Left colon (tissue), 2 donors: ENCODE results near the gene USP36. TPM values are rescaled to one million over a fixed set of nuclear protein-coding genes. Genes with fewer than 3 reads are reported as not detected.
"Not testable (repeated sequence)": the region's sequence is repeated elsewhere in the genome, so short reads cannot be mapped to it uniquely, and the experiment has no call there.

ENCODE experiments used
- ATAC-seq: fragments of 200-7000 bp; cut with Tn5 transposase; one replicate; pipeline ENCODE4 v1.9.1; 2020; ENCODE audit warnings: mild to moderate bottlenecking, moderate library complexity
- DNase-seq, 2 donors: peaks; one replicate each; pipeline ENCODE4 v3.0.0-alpha.2; 2020
- intact Hi-C, 2 donors: fragments of 100-400 bp; cut with DNase I in 1 of 2; cut with micrococcal nuclease in 1 of 2; formaldehyde crosslinking; loops; one replicate each; pipeline versions ENCODE4 v1.11.2 to v1.14.0; 2022; cut with DNase I, micrococcal nuclease
- total RNA-seq, 2 donors: library from RNA; stranded (reverse); fragmentation: NEBNext Ultra II Directional; extraction: Animal tissue kit (Norgen Biotek cat#: 25700); gene quantifications; one replicate each; pipeline ENCODE4 v1.2.1, GENCODE V29; 2021
- donor health status: DM: no; HTN: no; CAD: no.
- donor health status: DM: yes; HTN: yes; CAD: no.

Gene USP36
- total RNA-seq, 2 donors from 2014 or later = 35.7 to 45.1 TPM

- intact Hi-C loops = no loop called here
- ATAC-seq = no peak
- DNase-seq = no peak
Observed at GRCh38 chr17:78761789-78762406, 78.7 kb downstream of the USP36 start.

GRCh38 chr17:78759969-78760352 lies 80.7 kb downstream of the USP36 start:
- ATAC-seq = no peak
- intact Hi-C loops = no loop called here
- no peak for DNase-seq

GRCh38 chr17:78759203-78759968 lies 81.2 kb downstream of the USP36 start:
- intact Hi-C loops = no loop called here
- ATAC-seq = peak; percentile 49
- peak; percentile 53 to 75 for DNase-seq

DNA sequence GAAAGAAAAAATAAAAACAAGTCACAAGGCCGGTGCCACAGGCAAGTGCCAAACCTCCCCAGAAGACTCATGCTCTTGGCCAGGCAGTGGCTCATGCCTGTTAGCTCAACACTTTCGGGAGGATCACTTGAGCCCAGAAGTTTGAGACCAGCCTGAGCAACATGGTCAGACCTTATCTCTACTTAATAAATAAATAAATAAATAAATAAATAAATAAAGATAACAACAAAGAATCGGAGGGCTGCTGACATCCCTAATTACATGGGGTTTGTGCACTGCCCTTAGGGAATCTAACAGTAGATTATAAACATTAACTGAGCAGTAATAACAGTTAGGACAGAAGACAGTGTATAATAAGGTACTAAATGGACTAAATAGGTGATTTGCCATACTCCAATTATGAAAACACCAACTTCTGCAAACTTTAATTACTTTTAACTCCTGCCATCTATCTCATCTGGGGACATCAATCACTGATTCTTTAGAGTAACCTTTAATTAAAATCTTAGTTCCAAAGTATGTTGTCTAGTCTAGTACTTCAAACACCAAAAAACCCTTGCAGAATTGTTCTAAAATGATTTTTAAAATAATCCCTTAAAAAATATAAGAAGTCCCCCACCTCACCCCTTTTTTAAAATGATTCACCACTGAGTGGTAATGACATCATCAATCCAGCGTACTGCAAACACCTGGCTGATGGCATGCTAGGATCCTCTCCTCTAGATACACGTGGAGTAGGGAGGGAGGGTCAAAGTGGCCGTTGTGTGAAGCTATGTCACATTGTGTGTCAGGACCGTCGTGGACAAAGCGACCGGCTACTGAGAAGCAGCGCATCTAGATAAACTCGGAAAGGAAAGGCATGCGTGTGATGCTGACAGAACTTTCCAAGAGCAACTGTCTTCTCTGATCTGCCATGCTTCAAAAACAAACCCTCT lies 87.0 kb downstream of the USP36 start:
- intact Hi-C loops = no loop called here
- ATAC-seq = no peak
- no peak for DNase-seq

DNA sequence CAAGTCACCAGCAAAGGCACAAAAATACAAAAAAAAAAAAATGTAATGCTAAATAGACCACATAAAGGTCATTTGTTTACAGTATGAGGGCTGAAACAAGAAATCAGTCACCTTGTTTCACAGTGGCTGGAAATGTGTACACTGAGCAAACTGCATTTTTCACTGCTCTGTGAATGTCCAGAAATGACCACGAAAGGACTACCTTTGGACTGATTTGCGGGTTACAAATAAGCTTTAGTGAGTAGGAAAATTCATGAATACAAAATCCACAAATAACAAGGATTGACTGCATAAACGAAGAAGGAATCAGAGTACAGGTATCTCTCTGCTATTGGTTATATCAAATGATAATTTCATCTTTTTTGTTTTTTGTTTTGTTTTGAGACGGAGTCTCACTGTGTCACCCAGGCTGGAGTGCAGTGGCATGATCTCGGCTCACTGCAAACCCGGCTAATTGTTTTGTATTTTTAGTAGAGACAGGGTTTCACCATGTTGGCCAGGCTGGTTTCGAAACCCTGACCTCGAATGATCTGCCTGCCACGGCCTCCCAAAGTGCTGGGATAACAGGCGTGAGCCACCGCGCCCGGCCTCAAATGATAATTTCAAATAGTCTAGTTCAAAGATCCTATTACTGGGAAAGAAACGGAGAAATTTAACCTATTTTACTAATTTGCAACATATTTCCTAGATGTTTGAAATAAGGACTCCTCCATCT lies 89.0 kb downstream of the USP36 start:
- intact Hi-C loops = no loop called here
- DNase-seq (no peak), ATAC-seq (no peak)

- not testable (repeated sequence) for ATAC-seq, DNase-seq
Observed at GRCh38 chr17:78751000-78751399, 89.6 kb downstream of the USP36 start.

GRCh38 chr17:78748730-78749317 lies 91.8 kb downstream of the USP36 start:
- DNase-seq (peak; percentile 50 to 76), ATAC-seq (peak; percentile 77)
- intact Hi-C loops = no loop called here

More at GRCh38 chr17:78751000-78751399, 89.6 kb downstream of the USP36 start:
- intact Hi-C loops = not testable (repeated sequence)

- ATAC-seq = peak; percentile 25
- intact Hi-C loops = no loop called here
- no peak for DNase-seq
Observed at GRCh38 chr17:78748048-78748729, 92.4 kb downstream of the USP36 start.

DNA sequence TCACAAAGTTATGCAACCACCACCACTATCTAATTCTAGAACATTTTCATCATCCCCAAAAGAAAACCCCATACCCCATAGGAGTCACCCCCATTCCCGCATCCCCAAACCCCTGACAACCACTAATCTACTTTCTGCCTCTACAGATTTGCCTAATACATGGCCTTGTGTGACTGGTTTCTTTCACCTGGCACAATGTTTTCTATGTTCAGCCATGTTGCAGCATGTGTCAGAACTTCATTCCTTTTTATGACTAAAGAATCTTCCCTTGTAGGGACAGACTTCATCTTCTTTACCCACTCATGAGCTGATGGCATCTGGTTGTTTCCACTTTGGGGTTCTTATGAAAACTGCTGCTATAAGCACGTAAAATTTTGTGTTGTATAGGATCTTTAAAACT lies 93.1 kb downstream of the USP36 start:
- ATAC-seq (no peak), DNase-seq (no peak)
- intact Hi-C loops = no loop called here

GRCh38 chr17:78746949-78747269 lies 93.7 kb downstream of the USP36 start:
- DNase-seq = no peak
- intact Hi-C loops = no loop called here
- no peak for ATAC-seq

GRCh38 chr17:78746263-78746948 lies 94.2 kb downstream of the USP36 start:
- ATAC-seq (no peak), DNase-seq (no peak)
- intact Hi-C loops = no loop called here

Other genes with a start within 250 kb of the USP36 start
- 10 to 100 TPM; 70.6 to 79.0 TPM for gene CYTH1, start 58.5 kb downstream of the USP36 start, total RNA-seq
- gene CEP295NL, start 62.4 kb upstream of the USP36 start, total RNA-seq = 1 to 10 TPM; 1.1 to 1.3 TPM
- gene TIMP2, start 84.6 kb upstream of the USP36 start, total RNA-seq = 100 to 1,000 TPM in 1 of 2 donors, 10 to 100 TPM in 1; 45.5 to 133 TPM
- gene LGALS3BP, start 139.1 kb upstream of the USP36 start, total RNA-seq = 100 to 1,000 TPM; 687 to 857 TPM
- 100 to 1,000 TPM; 302 to 322 TPM for gene CANT1, start 168.9 kb upstream of the USP36 start, total RNA-seq
- 10 to 100 TPM; 14.6 to 16.7 TPM for gene C1QTNF1, start 183.4 kb upstream of the USP36 start, total RNA-seq
- 10 to 100 TPM; 85.4 to 89.5 TPM for gene ENGASE, start 234.0 kb upstream of the USP36 start, total RNA-seq